Epithelial cell of esophagus (primary cell): ENCODE data around the gene SOX11.

ENCODE experiments used
- DNase-seq: peaks from one replicate; pipeline ENCODE4 v3.0.0; 2010; ENCODE audit warnings: low read depth
- H3K4me3 ChIP-seq: 2 replicates; pipeline ENCODE4 v1.5.1; 2011; ENCODE audit warnings: mild to moderate bottlenecking, low read length, control low read depth
- TF ChIP-seq, protein P1 (sequence below): IDR thresholded peaks from 2 replicates; pipeline ENCODE4 v1.5.1; 2011; ENCODE audit warnings: low read depth, mild to moderate bottlenecking, low read length, control low read depth, inconsistent platforms; ENCODE audit not compliant: insufficient read depth; ENCODE audit errors: missing control alignments

The SOX11 gene

DNA sequence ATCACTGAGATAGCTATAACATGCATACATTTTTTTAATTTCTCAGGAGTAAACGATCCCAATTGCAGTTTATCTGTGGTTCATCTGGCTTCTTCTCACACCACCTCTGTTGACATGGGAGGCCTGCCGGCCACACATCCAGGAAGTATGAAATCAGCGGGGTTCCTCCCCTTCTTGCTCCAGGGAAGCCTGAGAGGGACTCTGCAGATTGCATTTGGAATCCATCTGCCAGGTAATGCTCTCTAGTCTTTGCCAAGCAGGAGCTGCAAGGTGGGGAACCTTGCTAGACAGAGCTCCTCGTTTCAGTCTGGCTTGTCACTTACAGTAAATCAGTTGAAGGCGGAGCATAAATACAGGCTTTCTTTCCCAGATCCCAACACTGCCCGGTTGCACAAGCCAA lies 49.9 kb downstream of the SOX11 start:
- TF ChIP-seq, protein P1, sequence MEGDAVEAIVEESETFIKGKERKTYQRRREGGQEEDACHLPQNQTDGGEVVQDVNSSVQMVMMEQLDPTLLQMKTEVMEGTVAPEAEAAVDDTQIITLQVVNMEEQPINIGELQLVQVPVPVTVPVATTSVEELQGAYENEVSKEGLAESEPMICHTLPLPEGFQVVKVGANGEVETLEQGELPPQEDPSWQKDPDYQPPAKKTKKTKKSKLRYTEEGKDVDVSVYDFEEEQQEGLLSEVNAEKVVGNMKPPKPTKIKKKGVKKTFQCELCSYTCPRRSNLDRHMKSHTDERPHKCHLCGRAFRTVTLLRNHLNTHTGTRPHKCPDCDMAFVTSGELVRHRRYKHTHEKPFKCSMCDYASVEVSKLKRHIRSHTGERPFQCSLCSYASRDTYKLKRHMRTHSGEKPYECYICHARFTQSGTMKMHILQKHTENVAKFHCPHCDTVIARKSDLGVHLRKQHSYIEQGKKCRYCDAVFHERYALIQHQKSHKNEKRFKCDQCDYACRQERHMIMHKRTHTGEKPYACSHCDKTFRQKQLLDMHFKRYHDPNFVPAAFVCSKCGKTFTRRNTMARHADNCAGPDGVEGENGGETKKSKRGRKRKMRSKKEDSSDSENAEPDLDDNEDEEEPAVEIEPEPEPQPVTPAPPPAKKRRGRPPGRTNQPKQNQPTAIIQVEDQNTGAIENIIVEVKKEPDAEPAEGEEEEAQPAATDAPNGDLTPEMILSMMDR = no peak
- no peak for DNase-seq
- no peak overlapping the region for H3K4me3 ChIP-seq

DNA sequence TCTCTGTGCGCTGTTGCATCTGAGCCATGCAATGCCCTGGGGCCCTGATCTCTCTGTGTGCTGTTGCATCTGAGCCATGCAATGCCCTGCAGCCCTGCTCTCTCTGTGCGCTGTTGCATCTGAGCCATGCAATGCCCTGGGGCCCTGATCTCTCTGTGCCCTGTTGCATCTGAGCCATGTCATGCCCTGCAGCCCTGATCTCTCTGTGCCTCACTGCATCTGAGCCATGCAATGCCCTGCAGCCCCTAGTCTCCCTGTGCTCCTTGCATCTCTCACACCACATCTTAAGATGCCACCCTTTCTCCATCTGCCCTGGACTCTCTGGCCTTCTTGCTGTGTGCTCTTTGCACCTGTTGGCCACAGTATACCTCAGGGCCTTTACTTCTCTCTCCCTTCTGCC lies 56.2 kb downstream of the SOX11 start:
- no peak overlapping the region for H3K4me3 ChIP-seq
- no peak for DNase-seq
- TF ChIP-seq, protein P1 = no peak

DNA sequence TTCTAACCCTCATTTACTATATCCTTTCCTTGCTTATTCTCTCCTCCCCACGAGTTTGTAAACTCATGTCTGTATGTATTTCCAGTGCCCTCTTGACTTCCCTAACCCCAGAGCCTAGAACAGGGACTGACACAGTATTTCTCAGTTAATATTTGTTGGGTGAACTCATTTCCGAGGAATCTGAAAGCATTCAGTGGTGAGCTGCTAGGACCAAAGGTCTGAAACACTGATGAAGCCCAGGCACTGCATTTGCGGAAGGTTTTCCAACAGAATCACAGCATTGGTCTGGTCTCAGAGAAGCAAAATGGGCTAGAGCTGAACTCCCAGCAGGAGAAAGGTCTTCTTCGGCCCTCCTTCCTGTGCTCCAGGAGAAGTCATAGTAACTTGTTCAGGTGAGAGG lies 56.8 kb downstream of the SOX11 start:
- no peak for DNase-seq
- TF ChIP-seq, protein P1 = no peak
- no peak overlapping the region for H3K4me3 ChIP-seq

DNA sequence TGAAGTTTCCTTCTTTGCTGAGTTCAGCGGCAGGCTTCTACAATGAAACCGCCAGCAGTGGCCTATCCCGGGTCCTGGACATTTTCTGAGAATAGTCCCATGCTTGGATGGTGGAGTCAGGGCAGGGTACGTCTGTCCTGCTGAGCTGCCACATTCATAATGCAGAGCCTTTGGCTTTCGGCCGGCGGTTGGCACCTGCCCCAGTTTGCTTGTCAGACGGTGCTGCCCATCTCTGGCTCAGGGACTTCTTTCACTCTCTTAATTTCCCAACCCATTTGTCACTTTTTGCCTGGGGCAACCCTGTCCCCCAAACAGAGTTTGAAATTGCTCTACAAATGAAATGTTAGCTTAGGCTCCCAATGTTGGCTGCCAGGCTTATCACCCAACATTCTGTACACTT lies 57.2 kb downstream of the SOX11 start:
- TF ChIP-seq, protein P1 = no peak
- no peak overlapping the region for H3K4me3 ChIP-seq
- DNase-seq = no peak
